ENCODE measurements around the gene NR2F1-AS1. TPM values are rescaled to one million over a fixed set of nuclear protein-coding genes. Genes with fewer than 3 reads are reported as not detected.

Gene NR2F1-AS1
- total RNA-seq, 6 experiments from 2014 or later, result 22.9 to 26.2 (median 24.8) TPM

- H3K4me3 Mint-ChIP-seq, result no peak overlapping the region
- peaks cover 22% of the 10 kb centered on the region for H3K36me3 Mint-ChIP-seq (ENCODE audit: low read depth)
- no peak overlapping the region for H3K27ac Mint-ChIP-seq
- H3K4me1 Mint-ChIP-seq (ENCODE audit: low read depth), result peaks cover 5% of the 10 kb centered on the region; the same call in 1 of the 2 replicates
- DNase-seq, result no peak
- H3K27me3 Mint-ChIP-seq (ENCODE audit: insufficient read depth), result peaks cover 3% of the 10 kb centered on the region; the same call in 1 of the 2 replicates
- peaks cover 5% of the 10 kb centered on the region; the same call in 1 of the 2 replicates for H3K9me3 Mint-ChIP-seq
- TF ChIP-seq CTCF (IDR thresholded peaks at IDR 0.05), result no peak
Measured at GRCh38 chr5:93598091-93599000, 17.3 kb upstream of the NR2F1-AS1 start.

- Mint-ChIP-seq H3K27ac (no peak overlapping the region), H3K4me1 (ENCODE audit: low read depth) (peaks cover 5% of the 10 kb centered on the region; the same call in 1 of the 2 replicates), H3K27me3 (ENCODE audit: insufficient read depth) (peaks cover 3% of the 10 kb centered on the region; the same call in 1 of the 2 replicates), H3K36me3 (ENCODE audit: low read depth) (peaks cover 22% of the 10 kb centered on the region), H3K9me3 (peaks cover 5% of the 10 kb centered on the region; the same call in 1 of the 2 replicates), H3K4me3 (no peak overlapping the region)
- no peak for TF ChIP-seq CTCF (IDR thresholded peaks at IDR 0.05)
- DNase-seq, result no peak
Measured at GRCh38 chr5:93596676-93597490, 15.9 kb upstream of the NR2F1-AS1 start.

GRCh38 chr5:93596310-93596675 lies 15.3 kb upstream of the NR2F1-AS1 start:
- Mint-ChIP-seq H3K27me3 (ENCODE audit: insufficient read depth) (peaks cover 3% of the 10 kb centered on the region; the same call in 1 of the 2 replicates), H3K36me3 (ENCODE audit: low read depth) (peaks cover 22% of the 10 kb centered on the region), H3K4me1 (ENCODE audit: low read depth) (peaks cover under 1% of the 10 kb centered on the region; the same call in 1 of the 2 replicates), H3K4me3 (no peak overlapping the region), H3K9me3 (peaks cover 5% of the 10 kb centered on the region; the same call in 1 of the 2 replicates), H3K27ac (no peak overlapping the region)
- DNase-seq, result no peak
- no peak for TF ChIP-seq CTCF (IDR thresholded peaks at IDR 0.05)

DNA sequence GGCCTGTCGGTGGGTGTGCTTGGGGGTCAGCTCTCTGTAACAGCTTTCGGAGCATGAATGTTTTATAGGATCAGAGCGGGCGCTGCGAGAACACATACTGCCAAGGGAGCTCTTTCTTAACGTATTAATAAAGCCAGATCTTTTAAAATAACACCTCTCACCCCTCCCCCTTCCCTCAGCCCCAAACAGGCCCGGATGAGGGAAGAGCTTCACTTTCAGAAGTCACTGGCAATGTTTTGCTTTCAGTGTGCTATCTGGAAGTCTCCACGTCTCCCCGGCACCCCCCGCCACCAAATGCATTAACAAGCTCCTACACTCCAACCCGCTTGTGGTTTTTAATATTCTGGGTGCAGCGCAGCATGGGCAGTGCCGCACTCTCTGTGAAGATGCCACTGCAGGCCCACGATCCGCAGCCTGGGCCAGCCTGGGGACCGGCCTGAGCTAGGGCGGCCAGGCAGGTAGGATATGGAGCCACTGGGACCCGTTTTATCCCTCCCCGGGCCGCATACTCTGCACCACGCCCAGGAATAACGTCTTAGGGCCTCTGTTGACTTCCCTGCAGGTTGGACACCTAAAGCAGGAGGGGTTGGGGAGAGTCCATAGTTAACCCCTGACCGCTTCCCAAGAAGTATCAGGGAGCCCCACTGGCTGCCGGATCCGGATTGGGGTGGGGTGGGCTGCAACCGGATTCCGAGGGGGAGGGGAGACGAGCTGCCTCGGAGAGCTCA lies 14.6 kb upstream of the NR2F1-AS1 start:
- Mint-ChIP-seq H3K36me3 (ENCODE audit: low read depth) (peaks cover 22% of the 10 kb centered on the region), H3K4me3 (no peak overlapping the region), H3K9me3 (peaks cover 5% of the 10 kb centered on the region; the same call in 1 of the 2 replicates), H3K27me3 (ENCODE audit: insufficient read depth) (peaks cover 3% of the 10 kb centered on the region; the same call in 1 of the 2 replicates), H3K4me1 (ENCODE audit: low read depth) (peaks cover under 1% of the 10 kb centered on the region), H3K27ac (no peak overlapping the region)
- DNase-seq, result no peak
- TF ChIP-seq CTCF (IDR thresholded peaks at IDR 0.05), result no peak

All from HFFc6 (cell line).